ENCODE results near the gene ADRB1. TPM values are rescaled to one million over a fixed set of nuclear protein-coding genes. Genes with fewer than 3 reads are reported as not detected.
A peak's percentile ranks its signal among the peaks of the same experiment; 100 is the strongest.

Gene ADRB1
- total RNA-seq, 1 experiment from 2014 or later: not detected

DNA sequence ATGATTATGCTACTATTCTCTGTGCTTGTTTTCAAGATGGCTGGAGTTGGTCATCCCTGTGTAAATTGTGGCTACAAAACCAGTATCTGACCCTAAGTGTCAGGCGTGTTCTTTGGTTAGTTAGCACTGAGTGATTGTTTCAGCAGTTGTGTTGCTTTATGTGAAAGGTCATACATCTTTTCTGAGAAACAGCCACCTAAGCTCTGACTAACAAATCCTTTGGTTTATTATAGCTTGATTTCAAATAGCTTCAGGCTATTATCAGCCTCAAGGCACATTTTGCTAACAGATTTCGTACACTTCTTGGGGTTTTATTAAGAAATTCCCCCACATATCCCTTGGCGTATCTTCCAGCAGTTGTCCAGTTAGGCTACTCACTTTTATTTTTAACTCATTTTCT lies 4.8 kb upstream of the ADRB1 start:
- H3K27me3 ChIP-seq: peaks cover 17% of the 10 kb centered on the region
- no peaks in the 10 kb centered on the region for H3K9me3 ChIP-seq
- H3K36me3 ChIP-seq: no peaks in the 10 kb centered on the region
- DNase-seq: no peak
- no peak overlapping the region for H3K4me3 ChIP-seq

DNA sequence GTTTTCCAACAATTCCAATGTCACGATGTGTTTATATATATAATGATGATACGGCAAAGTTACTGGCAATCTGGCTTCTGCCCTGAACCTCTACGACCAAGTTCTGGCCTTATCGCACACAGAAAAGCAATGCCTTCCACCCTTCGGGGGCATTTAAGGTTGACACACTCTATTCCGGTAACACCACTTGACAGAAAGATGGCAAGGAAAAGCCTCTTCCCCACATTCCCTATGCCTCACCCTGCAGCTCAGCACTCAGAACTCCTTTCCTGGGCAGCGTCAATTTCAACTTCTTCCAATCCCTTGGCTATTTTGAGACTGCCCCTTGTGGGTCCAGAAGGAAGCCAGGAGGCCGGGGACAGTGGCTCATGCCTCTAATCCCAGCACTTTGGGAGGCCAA lies 2.5 kb upstream of the ADRB1 start:
- Histone ChIP-seq H3K36me3 (no peaks in the 10 kb centered on the region), H3K9me3 (no peaks in the 10 kb centered on the region), H3K4me3 (no peak overlapping the region), H3K27me3 (peaks cover 29% of the 10 kb centered on the region)
- DNase-seq: no peak

DNA sequence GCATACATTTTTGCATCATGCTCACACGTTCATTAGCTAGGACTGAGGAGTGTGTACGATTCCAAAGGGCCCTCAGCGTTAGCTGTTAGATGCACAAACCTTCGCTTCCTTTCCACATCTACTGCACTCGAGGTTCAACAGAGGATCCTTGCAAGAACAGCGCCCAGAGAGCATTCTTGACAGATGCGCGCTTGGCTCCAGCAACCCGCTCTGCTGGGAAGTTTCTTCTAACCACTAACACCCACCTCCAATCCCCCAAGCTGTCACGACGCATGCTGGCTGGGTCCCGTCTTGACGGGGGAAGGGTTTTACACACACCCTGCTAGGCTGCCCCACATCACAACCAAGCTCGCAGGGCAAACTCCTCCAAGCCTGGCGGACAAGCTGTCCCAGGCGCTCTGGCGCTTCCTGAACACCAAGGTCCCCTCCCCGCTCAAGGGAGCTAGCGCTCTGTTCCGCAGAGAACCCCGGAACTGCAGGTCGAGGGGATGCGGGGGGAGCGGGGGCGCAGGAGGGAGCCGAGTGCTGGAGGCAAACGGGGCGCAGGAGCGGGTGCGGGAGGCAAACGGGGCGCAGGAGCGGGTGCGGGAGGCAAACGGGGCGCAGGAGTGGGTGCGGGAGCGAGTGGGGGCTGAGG lies 653 bp upstream of the ADRB1 start:
- Histone ChIP-seq H3K27me3 (peaks cover 39% of the 10 kb centered on the region), H3K9me3 (no peaks in the 10 kb centered on the region), H3K36me3 (no peaks in the 10 kb centered on the region), H3K4me3 (peak overlapping the region; percentile 47)
- peak; percentile 13 for DNase-seq

DNA sequence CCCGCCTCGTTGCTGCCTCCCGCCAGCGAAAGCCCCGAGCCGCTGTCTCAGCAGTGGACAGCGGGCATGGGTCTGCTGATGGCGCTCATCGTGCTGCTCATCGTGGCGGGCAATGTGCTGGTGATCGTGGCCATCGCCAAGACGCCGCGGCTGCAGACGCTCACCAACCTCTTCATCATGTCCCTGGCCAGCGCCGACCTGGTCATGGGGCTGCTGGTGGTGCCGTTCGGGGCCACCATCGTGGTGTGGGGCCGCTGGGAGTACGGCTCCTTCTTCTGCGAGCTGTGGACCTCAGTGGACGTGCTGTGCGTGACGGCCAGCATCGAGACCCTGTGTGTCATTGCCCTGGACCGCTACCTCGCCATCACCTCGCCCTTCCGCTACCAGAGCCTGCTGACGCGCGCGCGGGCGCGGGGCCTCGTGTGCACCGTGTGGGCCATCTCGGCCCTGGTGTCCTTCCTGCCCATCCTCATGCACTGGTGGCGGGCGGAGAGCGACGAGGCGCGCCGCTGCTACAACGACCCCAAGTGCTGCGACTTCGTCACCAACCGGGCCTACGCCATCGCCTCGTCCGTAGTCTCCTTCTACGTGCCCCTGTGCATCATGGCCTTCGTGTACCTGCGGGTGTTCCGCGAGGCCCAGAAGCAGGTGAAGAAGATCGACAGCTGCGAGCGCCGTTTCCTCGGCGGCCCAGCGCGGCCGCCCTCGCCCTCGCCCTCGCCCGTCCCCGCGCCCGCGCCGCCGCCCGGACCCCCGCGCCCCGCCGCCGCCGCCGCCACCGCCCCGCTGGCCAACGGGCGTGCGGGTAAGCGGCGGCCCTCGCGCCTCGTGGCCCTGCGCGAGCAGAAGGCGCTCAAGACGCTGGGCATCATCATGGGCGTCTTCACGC lies 825 bp downstream of the ADRB1 start:
- no peak for DNase-seq
- H3K27me3 ChIP-seq: peaks cover 50% of the 10 kb centered on the region
- H3K9me3 ChIP-seq: no peaks in the 10 kb centered on the region
- no peak overlapping the region for H3K4me3 ChIP-seq
- H3K36me3 ChIP-seq: no peaks in the 10 kb centered on the region

DNA sequence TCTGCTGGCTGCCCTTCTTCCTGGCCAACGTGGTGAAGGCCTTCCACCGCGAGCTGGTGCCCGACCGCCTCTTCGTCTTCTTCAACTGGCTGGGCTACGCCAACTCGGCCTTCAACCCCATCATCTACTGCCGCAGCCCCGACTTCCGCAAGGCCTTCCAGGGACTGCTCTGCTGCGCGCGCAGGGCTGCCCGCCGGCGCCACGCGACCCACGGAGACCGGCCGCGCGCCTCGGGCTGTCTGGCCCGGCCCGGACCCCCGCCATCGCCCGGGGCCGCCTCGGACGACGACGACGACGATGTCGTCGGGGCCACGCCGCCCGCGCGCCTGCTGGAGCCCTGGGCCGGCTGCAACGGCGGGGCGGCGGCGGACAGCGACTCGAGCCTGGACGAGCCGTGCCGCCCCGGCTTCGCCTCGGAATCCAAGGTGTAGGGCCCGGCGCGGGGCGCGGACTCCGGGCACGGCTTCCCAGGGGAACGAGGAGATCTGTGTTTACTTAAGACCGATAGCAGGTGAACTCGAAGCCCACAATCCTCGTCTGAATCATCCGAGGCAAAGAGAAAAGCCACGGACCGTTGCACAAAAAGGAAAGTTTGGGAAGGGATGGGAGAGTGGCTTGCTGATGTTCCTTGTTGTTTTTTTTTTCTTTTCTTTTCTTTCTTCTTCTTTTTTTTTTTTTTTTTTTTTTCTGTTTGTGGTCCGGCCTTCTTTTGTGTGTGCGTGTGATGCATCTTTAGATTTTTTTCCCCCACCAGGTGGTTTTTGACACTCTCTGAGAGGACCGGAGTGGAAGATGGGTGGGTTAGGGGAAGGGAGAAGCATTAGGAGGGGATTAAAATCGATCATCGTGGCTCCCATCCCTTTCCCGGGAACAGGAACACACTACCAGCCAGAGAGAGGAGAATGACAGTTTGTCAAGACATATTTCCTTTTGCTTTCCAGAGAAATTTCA lies 1.7 kb downstream of the ADRB1 start:
- Histone ChIP-seq H3K36me3 (no peaks in the 10 kb centered on the region), H3K27me3 (peaks cover 55% of the 10 kb centered on the region), H3K9me3 (no peaks in the 10 kb centered on the region), H3K4me3 (no peak overlapping the region)
- peak; percentile 20 for DNase-seq

DNA sequence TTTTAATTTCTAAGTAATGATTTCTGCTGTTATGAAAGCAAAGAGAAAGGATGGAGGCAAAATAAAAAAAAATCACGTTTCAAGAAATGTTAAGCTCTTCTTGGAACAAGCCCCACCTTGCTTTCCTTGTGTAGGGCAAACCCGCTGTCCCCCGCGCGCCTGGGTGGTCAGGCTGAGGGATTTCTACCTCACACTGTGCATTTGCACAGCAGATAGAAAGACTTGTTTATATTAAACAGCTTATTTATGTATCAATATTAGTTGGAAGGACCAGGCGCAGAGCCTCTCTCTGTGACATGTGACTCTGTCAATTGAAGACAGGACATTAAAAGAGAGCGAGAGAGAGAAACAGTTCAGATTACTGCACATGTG lies 2.4 kb downstream of the ADRB1 start:
- no peak for DNase-seq
- H3K9me3 ChIP-seq: no peaks in the 10 kb centered on the region
- H3K27me3 ChIP-seq: peaks cover 58% of the 10 kb centered on the region
- no peaks in the 10 kb centered on the region for H3K36me3 ChIP-seq
- no peak overlapping the region for H3K4me3 ChIP-seq

DNA sequence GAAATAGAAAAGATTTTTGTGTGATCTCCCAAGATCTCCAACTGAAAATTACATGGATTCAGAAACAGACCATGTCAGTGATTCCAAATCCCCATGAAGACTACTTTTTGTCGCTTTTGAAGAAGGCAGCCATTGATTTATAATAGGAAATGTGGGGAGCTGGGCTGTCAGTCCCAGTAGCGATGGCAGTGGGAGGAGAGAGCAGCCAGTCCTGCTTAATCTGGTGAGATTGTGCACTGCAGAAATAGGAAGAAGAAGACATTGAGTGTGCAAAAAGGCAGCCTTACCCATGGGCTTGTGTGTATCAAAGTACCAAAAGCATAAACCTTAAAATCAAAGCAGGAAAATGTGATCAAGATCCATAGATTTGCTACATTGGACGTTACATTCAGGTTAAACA lies 4.8 kb downstream of the ADRB1 start:
- Histone ChIP-seq H3K4me3 (no peak overlapping the region), H3K27me3 (peaks cover 56% of the 10 kb centered on the region), H3K36me3 (no peaks in the 10 kb centered on the region), H3K9me3 (no peaks in the 10 kb centered on the region)
- no peak for DNase-seq

DNA sequence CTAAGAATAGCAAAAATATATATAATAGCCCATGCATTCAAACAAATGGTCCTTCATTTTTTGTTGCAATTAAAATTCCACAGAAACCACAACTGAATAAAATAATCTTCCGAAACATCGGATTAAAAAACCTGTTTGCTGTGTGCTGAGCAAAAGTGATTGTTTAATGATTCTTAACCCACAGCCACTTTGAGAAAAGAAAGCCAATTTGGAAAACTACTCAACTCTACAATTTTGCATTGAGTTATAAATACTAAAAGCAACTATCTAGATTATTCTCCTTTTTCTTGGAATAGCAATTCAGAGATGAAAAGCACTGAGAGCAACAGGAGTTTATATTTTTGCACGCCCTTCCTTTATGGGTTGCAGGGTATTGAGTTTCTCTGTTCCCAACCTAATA lies 8.0 kb downstream of the ADRB1 start:
- no peak for DNase-seq
- no peak overlapping the region for H3K4me3 ChIP-seq
- peaks cover 42% of the 10 kb centered on the region for H3K27me3 ChIP-seq
- H3K9me3 ChIP-seq: no peaks in the 10 kb centered on the region
- H3K36me3 ChIP-seq: no peaks in the 10 kb centered on the region

DNA sequence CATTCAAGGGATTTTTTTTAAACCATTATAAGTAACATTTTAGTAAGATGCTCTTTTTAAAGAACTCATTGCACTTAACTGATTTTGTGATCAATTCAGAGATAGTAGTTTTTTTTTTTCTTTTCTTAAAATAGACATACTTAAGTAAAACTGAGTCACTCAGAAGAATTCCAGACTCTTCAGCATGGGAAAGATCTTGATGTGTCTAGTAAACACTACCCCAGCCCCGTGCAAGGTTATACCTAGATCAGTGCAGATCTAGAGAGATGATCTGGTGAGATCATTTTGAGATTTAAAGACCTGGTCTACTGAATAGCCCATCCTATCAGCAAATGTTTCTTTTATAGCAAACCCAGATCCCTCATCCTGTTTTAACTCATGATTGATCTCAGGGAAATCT lies 8.6 kb downstream of the ADRB1 start:
- no peaks in the 10 kb centered on the region for H3K9me3 ChIP-seq
- DNase-seq: no peak

DNA sequence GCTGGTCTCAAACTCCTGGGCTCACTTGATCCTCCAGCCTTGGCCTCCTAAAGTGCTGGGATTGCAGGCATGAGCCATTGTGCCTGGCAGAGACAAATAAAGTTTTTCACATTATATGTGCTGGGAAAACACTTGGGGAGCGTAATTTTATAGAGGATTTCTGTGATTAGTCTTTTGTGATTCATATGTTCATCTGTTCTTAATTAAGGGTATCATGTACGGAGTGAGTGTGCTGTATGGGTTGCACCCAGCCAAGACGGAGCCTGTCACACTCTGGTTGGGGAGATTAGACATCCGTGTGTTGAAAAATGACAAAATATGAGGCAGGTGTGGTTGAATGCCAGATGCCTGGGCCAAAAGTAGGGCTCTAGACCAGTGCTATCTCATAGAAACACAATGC lies 10.3 kb downstream of the ADRB1 start:
- Histone ChIP-seq H3K27me3 (peaks cover 26% of the 10 kb centered on the region), H3K9me3 (no peaks in the 10 kb centered on the region), H3K36me3 (no peaks in the 10 kb centered on the region), H3K4me3 (no peak overlapping the region)
- DNase-seq: no peak

More for the DNA sequence above, 8.6 kb downstream of the ADRB1 start:
- Histone ChIP-seq H3K27me3 (peaks cover 39% of the 10 kb centered on the region), H3K36me3 (no peaks in the 10 kb centered on the region), H3K4me3 (no peak overlapping the region)

DNA sequence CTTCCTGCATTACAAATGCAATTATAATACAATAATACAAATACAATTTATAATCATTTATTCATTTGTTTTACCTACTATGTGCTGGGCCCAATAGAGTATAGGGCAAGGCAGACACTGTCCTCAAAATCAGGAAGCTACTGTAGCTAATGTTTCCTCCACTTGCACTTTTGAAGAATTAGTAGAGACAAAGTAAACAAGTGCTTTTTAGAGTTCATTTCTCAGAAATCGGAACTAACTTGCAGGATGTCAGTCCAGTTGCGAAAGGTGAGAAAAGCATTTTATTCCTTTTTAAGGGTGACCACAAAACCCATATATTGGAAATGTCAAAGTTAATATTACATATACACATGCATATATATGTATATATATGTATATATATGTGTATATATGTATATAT lies 14.2 kb downstream of the ADRB1 start:
- Histone ChIP-seq H3K27me3 (peaks cover 5% of the 10 kb centered on the region), H3K9me3 (no peaks in the 10 kb centered on the region), H3K4me3 (no peak overlapping the region), H3K36me3 (no peaks in the 10 kb centered on the region)
- DNase-seq: no peak

DNA sequence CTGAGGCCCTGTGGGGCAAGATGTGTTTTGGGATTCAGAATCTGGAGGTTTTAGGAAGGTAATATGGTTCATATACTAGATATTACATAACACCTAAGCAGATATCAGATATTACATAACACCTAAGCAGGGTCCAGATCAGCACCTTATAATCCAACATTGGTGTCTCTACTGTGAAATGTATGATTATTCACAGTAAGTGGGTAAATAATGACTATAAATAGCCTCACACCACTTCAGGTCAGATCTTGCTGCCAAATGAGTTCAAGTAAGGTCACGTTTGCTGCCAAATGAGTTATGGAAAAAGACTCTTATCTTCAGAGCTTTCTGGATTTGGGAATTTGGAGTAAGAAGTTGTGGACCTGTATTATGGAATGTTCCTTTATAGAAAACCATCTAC lies 14.6 kb downstream of the ADRB1 start:
- H3K9me3 ChIP-seq: no peaks in the 10 kb centered on the region
- no peaks in the 10 kb centered on the region for H3K36me3 ChIP-seq
- no peak for DNase-seq
- H3K4me3 ChIP-seq: no peak overlapping the region
- H3K27me3 ChIP-seq: peaks cover 5% of the 10 kb centered on the region; the same call in 1 of the 2 replicates

DNA sequence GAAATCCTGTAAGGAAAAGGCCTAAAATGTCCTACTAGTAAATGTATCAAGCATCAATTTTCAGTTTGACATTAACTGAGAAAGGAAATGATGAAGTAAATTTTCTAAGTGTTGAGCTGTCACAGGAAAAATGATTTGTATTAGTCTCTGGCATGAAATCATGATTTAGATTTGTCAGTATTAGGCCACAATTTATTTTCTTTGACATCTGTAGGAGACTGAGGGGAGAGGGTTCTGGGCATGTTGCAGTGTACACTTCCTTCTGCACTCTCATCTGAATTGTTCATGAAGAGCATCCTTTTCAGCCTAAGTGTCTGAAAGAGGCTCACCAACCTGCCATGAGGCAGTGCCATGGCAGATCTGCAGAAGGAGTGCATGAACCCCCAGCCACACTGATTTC lies 15.9 kb downstream of the ADRB1 start:
- no peaks in the 10 kb centered on the region for H3K36me3 ChIP-seq
- DNase-seq: no peak
- no peak overlapping the region for H3K4me3 ChIP-seq
- peaks cover 3% of the 10 kb centered on the region; the same call in 1 of the 2 replicates for H3K27me3 ChIP-seq
- no peaks in the 10 kb centered on the region for H3K9me3 ChIP-seq

DNA sequence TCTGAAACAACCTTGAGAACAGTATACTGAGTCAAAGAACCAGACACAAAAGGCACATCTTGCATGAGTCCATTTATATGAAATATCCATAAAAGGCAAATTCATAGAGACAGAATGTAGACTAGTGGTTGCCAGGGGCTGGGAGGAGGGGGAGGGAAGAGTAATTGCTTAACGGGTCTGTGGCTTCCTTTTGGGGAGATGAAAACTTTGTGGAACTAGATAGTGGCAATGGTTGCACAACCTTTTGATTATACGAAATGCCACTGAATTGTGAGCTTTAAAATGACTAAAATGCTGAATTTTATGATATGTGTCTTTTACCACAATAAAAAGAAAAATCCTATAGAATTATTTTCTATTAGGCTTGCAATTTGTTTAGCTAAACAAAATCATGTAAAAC lies 16.8 kb downstream of the ADRB1 start:
- Histone ChIP-seq H3K27me3 (0 out of 2 replicates have a peak, but pooled peaks cover 2% of the 10 kb centered on the region), H3K36me3 (no peaks in the 10 kb centered on the region), H3K9me3 (no peaks in the 10 kb centered on the region), H3K4me3 (no peak overlapping the region)
- DNase-seq: no peak

DNA sequence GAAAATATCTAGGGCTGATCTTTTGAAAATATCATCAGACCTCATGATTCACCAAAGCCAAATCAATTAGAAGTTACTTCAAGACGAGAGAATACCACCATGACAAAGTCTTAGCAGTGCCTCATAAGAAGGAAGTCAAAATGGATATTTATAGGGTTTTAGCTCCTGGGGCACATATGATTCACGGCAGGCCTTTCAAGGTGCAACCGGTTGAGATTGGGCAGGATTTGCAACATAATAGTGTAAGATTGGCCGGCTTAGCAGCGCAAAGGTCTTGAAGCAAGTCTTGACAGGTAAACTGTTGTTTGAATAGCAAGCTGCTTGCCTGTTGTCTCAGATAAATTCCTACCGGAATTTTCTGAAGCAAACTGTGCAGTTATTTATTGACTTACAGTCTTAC lies 17.5 kb downstream of the ADRB1 start:
- H3K4me3 ChIP-seq: no peak overlapping the region
- no peaks in the 10 kb centered on the region for H3K9me3 ChIP-seq
- H3K27me3 ChIP-seq: 0 out of 2 replicates have a peak, but pooled peaks cover 2% of the 10 kb centered on the region
- DNase-seq: no peak
- no peaks in the 10 kb centered on the region for H3K36me3 ChIP-seq

DNA sequence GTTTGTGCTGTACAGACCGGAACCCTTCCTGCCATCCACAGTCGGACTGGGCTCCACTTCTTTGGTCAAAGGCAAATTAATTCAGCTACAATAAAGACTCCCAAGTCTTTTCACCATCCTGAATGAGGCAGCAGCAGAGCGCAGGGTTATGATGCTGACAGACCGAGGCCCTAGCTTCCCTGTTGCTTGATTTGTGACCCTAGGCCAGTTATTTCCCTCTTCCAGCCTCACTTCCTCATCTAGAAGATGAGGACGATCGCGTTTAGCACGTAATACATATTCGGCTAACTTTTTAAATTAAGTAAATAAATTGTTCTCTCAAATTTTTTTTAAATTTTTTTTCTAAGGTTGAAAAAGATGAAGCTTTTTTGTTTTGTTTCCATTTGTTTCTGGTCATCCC lies 18.1 kb downstream of the ADRB1 start:
- 0 out of 2 replicates have a peak, but pooled peaks cover 2% of the 10 kb centered on the region for H3K27me3 ChIP-seq
- no peaks in the 10 kb centered on the region for H3K9me3 ChIP-seq
- H3K4me3 ChIP-seq: no peak overlapping the region
- no peaks in the 10 kb centered on the region for H3K36me3 ChIP-seq
- DNase-seq: no peak

All from MG63 (cell line).